ENCODE results near the gene SLC18A3.

SLC18A3 gene

DNA sequence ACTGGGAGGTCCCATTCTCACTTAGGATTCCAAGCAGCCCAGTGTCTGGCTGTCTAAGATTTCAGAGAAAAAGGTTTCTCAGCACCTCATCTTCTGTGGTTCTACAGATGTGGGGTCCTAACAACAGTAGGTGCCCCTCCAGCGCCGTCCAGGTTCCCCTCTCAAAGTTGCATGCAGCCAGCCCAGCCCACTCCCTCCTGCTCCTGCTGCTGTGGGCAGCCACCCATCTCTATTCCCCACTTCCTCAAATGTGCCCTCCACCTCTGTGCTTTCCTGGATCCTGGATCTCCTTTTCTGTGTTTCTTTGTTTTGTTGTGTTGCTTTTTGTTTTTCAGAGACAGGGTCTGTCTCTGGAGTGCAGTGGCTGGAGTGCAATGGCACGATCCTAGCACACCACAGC lies 13.3 kb upstream of the SLC18A3 start:
- DNase-seq: no peak

DNA sequence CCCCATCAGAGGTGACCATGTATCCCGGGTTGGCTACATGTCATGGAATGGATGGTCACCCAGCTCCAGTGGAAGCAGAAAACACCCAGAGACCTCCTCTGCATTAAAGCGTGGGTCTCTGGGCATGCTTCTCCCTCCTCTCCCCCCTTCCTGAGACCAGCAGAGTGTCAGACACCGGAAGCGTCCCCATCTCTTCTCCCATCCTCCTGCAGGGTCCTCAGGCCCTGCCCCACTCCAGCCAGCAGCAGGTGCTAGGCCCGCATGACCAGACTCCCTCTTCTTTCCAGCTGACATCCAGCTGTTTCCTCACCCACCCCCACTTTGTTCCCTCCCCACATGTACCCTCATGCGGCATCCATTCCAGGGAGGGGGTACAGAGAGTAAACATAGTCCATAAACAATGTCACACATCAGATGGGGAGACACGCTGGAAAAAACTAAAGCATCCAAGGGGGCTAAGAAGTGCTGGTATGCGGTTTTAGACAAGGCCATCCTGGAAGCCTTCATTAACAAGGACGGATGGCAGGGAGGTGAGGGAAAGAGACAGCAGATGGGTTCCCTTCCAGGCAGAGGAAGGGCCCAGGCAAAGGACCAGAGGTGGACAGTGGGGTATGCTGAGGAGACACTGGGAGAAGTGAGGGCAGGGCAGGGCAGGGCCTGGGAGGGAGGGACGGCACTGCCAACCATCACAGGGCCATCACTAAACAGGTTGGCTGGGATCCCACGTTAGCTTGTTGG lies 12.5 kb upstream of the SLC18A3 start:
- no peak for DNase-seq

DNA sequence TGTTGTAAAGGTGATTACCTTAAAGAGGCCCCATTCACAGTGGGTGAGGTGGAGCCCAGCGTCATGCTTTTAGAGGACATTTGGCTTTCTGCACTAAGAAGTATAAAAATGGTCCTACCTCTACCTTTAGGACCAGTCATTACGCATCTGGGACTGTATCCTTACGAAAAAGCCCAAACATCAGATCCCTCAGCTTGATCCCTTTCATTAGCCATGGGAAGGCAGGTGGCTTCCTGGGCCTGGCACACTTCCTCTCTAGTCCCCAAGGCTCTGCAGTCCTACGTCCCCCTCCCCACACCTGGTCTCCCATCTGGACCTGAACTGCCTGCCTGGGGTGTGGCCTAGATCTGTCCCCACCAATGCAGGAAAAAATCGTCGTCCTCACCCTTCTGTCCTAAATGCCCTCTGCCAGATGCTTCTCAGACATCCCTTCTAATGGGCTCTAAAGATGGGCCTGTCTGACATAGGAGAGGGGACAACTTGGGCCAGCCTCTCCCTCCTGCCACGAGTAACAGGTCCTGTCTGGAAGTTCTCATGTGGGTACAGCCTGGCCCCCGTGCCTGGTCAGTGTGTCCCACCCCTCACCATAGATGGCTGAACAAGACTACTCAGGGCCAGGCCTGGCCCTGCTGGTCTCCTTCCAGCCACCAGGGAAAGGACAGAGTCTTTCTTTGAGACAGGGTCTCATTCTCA lies 11.8 kb upstream of the SLC18A3 start:
- no peak for DNase-seq

DNA sequence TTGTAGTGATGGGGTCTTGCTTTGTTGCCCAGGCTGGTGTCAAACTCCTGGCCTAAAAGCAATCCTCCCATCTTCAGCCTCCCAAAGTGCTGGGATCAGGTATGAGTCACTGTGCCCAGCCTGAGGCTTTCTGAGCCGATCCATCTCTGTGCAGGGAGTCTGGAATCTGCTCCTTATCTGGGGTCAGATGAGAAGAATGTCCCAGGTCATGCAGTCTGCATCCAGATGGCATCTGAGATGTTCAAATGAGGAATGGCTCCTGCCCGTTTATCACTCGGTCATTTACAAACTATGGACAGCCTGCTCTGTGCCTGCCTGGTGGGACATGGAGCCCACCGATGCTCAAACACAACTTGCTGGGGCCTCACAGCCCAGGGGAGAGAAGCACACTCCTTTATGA lies 11.1 kb upstream of the SLC18A3 start:
- DNase-seq: no peak

DNA sequence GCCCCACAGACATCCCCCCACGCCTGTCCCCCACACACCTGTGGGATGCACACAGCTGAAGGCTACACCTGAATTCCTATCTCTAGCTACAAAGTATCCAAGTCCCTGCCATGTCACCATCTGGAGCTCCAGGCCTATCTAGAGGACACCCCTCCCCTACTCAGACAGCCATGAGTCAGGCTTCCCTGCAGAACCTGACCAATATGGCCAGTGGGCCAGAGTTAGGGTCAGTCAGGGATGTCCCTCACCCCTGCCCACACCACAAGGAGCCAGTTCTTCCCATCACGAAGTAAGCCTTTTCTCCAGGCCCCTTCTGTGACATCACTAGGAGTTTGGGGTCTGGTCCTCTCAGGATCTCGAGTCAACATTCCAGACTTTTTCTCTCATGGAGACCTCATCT lies 10.6 kb upstream of the SLC18A3 start:
- DNase-seq: no peak

DNA sequence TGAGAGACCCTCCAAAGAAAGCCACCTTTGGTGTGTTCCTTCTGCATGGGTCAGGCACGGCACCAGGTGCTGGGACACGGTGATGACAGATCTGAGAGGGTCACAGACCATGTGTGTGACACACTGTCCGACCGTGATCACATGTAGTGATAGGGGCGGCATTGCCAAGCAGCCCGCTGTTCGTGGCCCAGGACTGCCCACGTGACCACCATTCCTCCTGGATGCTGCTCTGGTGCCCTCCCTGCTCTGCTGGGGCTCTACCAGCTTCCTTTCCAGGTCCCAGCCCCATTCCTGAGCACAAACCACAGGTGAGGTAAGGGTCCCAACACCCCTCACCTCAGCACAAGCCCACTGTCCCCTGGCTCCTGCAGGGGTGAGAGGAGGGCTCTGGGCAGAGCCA lies 10.1 kb upstream of the SLC18A3 start:
- DNase-seq: no peak

DNA sequence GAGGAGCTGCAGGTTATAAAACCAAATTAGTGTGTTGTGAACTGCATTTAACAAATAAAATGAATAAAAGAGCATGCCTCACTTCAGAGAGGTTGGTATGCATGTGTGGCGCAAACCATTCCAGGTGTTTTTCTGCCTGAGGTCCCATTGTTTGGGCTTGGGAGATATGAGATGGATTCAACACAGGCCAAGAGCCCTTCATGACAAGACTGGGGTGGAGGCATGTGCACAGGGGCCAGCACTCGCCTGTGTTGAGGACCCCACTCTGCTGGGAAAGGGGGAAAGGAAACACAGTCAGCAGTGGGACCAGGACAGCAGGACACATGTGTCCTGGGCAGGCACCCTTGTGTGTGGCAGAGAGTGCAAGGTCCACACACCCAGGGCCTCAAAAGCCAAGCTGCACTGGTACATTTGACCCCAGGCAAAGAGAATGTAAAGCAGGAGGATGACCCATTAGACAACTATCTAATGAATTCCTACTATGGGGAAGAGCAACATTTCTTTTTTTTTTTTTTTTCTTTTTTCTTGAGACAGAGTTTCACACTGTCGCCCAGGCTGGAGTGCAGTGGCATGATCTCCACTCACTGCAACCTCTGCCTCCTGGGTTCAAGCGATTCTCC lies 9.2 kb upstream of the SLC18A3 start:
- DNase-seq: no peak

DNA sequence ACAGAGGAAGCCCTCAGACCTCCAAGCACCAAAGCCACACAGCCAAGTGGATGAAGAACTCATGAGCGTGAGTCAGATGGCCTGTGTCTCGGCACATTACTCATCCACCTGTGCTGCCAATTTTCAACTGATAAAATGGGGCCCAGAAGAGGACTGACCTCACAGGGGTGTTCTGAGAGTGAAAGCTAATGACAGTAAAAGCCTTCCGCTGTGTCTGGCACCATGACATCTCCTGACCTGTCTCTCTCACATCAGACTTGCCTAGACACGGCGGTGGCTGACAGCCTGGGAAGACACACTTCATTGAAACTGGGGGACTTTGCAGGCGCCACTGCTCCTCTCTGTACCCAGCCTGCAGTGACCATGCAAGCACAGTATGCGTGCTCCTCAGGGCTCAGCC lies 8.3 kb upstream of the SLC18A3 start:
- no peak for DNase-seq

DNA sequence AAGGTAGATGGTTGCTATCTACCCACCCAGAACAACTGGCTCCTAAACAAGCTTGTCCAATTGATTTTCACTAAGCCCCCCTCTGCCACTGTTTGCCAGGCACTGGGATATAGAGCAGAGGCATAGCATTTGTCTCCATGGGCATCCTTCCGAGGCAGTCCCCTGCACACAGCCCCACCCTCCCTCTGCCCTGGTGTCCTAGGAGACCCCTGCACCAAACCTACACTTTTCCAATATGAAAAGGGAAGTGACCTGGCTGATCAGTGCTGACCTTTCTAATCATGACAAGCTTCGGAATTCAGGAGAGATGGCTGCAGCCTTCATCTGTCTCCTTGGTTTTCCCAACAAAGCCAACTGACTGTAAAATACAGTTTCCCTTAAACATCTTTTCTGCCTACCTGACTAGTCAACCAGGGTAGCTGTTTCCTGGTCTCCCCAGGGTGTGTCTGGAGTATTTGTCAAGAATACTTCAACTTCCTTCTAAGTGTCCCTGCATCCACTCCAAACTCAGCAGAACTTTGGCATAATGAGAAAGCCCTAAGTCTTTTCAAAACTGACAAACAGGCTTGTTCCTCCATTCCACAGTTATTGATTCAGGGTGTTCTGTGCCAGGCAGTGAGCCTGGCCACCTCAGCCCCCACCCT lies 7.6 kb upstream of the SLC18A3 start:
- DNase-seq: no peak

DNA sequence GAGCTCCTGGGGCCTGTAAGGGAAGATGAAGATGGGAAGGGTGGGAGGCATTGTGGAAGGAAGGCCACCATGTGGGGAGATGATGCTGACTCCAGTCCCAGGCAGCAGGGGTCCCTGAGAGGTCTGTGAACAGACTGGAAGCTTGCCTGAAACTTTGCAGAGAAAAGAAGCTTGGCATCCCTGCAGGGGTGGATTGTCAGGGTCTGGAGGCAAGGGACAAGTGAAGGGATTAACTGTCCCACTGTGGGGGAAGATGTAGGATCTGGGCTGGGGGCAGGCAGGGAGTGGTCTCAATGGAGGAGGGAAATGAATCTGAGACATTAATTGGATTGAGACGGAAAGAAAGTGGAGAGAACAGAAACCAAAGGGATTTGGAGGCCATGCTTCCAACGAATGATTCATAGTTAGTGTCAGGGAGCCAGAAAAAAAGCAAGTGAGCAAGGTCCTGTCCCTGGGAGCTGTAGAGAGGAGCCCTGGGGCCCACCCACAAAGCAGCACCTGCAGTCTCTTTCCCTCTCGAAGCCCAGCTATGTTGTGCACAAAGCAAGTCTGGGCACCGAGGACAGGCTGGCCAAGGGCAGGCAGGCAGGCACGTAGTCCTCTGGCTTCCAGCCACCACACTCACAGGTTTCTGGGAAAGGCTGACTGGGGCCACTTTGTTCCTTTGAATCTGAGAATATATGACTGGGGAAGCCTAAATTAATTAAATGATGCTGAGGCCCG lies 4.7 kb upstream of the SLC18A3 start:
- no peak for DNase-seq

DNA sequence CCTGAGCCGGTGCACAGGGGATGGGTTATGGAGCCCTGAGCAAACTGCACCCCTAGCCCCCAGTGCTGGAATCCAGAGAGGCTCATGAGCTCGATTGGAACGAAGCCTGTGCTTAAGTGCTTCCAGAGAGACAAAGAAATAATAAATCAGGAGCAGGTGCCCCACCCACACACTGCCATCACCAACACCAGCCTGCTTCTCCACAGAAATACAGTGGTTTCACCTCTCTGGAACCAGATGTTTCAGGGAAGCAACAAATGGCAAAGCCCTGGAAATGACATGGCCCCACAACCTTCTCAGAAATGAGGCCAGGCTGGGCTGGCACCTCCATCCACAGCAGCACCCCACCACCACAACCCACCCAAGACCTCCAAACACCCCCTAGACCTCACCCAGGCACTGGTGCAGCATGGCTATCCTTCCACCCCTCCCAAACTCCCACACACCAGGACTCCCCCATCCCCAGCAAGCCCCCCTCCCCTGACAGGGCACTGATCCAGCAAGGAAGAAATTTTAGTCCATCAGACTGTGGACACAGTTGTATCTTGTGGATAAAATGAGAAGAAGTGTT lies 4.1 kb upstream of the SLC18A3 start:
- no peak for DNase-seq

DNA sequence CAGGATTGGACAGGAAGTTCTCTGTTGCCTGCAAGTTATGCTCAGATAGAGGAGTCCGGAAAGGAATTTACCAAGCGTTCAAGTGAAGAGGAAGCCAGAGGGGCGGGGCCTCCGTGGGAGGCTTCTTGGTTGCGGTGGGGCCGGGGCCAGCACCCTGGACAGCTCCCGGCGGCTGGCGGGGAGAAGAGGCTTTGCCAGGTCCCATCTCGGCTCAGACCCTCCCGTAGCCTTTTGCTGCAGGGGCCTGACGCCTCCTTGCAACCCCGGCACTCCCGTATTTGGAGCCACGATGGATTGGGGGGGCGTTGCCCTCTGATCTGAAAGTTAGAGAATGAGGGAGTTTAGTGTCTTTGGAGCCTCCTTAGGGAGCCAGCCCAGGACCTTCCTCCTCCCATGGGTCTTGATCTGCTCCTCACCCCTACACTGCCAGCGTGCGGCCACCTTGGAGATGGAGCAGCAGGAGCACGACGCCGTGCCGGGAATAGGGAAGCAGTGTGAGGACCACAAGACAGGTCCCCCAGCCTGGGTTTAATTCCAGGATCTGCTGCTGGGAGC lies 3.1 kb upstream of the SLC18A3 start:
- DNase-seq: no peak

DNA sequence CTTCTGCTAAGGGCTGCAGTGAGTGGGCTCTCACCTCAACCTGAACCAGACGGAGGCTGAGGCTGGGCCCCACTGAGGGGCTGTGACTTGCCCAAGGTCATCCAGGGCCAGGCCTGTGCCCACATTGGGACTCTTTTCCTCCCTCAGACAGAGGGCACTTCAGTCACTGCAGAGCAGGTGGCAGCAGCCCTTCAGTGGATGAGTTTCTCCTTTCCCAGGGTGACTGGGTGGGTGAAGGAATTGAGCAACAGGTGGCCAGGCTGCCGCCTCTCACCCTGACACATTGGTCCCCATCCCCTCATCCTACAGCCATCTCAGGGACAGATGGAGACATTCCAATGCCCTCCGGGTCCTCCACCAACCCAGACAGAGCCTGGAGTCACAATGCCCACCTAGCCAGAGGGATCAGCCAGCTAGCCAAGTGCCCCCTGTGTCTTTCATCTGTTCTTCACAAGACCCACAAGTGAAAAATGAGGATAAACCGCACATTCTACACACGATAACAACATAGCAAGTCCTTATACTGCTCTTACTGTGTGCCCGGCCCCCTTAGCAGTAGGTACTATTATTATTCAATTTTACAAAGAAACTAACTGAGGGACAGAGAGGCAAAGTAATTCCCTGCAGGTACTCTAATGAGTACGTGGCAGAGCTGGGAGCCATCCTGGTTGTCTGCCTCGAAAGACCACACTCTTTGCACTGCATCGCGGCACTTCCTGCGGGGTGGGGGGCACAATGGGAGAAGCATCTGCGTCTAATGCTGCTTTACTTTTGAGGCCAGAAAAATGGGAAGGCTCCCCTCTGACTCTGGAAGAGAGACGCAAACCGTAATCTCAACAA lies 1.7 kb upstream of the SLC18A3 start:
- no peak for DNase-seq

DNA sequence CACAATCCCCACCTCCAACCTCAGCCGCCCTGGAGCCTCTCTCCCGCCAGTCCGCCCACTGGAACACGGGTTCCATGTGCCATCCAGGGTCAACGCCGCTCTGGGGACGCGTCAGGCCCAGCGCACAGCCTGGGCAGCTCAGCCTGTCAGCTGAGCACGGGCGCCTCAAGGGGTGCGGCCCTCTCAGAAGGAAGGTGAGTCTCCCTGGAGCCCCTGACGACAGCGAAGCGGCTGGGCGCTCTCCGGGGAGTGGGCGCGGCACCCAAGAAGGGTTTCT lies 1.2 kb upstream of the SLC18A3 start:
- DNase-seq: no peak

DNA sequence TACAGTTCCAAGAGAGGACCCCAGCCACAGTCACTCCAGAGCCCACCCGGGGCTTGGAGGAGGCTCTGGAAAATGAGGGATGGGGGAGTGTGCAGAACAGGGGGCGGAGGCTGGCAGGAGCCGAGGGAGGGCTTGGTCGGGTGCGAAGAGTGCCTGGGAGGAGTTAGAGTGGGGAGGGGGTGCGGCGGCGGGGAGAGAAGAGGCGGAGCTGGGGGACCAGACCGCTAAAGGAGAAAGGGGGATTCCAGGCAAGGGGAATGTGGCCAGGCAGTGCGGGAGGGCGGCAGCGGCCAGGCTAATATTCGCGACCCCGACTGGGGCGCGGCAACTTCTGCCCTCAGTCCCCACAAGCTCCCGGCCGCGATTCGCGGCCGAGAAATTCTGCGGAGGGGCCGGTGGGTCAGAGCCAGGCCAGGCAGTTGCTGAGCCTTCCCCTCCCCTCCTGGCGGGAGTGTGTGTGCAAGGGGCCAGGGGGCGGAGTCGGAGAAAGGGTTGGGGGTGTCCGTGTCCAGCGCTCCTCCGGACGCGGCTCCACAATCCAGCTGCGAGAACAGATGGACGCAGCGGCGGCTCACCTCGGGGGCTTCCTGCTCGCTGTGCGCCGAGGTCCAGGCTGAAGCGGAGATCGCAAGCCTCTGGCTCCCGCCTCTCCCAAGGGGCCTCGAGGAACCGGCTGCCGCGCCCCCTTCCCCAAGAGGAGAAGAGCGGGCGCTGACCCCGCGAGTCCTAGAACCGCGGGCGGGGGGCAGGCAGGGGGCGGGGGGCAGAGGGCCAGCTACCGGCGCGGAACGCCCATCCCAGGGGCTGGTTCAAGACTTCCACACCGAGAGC lies 612 bp upstream of the SLC18A3 start:
- no peak for DNase-seq

DNA sequence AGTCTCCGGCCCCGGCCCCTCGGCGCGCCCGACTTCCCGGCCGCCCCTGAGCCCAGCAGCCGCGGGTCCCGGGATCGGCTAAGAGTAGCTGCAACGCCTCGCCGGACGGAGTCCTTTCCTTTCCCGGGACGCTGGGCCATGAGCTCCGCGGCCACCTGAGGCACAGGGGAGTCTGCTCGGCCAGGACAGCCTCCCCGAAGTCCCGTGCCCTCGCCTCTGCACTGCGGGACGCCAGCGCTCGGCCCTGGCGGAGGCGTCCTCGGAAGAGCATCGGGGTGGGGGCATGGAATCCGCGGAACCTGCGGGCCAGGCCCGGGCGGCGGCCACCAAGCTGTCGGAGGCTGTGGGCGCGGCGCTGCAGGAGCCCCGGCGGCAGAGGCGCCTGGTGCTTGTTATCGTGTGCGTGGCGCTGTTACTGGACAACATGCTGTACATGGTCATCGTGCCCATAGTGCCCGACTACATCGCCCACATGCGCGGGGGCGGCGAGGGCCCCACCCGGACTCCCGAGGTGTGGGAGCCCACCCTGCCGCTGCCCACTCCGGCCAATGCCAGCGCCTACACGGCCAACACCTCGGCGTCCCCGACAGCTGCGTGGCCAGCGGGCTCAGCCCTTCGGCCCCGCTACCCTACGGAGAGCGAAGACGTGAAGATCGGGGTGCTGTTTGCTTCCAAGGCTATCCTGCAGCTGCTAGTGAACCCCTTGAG lies 502 bp downstream of the SLC18A3 start:
- no peak for DNase-seq

DNA sequence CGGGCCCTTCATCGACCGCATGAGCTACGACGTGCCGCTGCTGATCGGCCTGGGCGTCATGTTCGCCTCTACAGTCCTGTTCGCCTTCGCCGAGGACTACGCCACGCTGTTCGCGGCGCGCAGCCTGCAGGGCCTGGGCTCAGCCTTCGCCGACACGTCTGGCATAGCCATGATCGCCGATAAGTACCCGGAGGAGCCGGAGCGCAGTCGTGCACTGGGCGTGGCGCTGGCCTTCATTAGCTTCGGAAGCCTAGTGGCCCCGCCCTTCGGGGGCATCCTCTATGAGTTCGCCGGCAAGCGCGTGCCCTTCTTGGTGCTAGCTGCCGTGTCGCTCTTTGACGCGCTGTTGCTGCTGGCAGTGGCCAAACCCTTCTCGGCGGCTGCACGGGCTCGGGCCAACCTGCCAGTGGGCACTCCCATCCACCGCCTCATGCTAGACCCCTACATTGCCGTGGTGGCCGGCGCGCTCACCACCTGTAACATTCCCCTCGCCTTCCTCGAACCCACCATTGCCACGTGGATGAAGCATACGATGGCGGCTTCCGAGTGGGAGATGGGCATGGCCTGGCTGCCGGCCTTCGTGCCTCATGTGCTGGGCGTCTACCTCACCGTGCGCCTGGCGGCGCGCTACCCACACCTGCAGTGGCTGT lies 1.2 kb downstream of the SLC18A3 start:
- DNase-seq: no peak

DNA sequence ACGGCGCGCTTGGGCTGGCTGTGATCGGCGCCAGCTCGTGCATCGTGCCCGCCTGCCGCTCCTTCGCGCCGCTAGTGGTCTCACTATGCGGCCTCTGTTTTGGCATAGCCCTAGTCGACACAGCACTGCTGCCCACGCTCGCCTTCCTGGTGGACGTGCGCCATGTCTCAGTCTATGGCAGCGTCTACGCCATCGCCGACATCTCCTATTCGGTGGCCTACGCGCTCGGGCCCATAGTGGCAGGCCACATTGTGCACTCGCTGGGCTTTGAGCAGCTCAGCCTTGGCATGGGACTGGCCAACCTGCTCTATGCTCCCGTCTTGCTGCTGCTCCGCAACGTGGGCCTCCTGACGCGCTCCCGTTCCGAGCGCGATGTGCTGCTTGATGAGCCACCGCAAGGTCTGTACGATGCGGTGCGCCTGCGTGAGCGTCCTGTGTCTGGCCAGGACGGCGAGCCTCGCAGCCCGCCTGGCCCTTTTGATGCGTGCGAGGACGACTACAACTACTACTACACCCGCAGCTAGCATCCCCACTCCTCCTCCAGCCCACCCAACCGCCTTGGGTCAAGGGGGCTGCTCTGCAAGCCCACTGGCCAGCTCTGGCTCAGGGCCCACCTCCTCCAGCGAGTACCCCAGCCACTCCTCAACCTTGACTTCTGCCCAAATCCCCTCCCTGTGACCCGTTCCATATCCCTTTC lies 1.9 kb downstream of the SLC18A3 start:
- no peak for DNase-seq

Data from NCI-H2107 (cell line).